Measurements from ENCODE around the gene VCL.

DNA sequence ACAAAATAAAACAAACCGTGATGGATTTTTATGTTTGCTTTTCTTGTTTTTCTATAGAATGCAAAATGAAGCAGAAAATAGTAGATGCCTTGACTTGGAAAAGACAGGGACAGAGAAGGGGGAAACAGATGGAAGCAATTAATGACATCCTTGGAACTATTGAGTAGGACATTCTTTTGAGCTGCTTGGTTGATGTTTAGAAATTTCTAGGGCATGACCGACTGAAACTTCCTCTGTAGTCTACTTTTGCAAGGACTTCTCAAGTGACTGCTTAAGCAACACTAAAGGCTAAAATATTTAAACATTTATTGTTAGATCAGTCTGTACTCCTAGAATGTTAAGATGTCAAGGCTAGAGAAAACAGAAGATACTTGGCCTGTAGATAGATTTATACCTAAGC lies 49.4 kb downstream of the VCL start:
- TF ChIP-seq, protein P1, sequence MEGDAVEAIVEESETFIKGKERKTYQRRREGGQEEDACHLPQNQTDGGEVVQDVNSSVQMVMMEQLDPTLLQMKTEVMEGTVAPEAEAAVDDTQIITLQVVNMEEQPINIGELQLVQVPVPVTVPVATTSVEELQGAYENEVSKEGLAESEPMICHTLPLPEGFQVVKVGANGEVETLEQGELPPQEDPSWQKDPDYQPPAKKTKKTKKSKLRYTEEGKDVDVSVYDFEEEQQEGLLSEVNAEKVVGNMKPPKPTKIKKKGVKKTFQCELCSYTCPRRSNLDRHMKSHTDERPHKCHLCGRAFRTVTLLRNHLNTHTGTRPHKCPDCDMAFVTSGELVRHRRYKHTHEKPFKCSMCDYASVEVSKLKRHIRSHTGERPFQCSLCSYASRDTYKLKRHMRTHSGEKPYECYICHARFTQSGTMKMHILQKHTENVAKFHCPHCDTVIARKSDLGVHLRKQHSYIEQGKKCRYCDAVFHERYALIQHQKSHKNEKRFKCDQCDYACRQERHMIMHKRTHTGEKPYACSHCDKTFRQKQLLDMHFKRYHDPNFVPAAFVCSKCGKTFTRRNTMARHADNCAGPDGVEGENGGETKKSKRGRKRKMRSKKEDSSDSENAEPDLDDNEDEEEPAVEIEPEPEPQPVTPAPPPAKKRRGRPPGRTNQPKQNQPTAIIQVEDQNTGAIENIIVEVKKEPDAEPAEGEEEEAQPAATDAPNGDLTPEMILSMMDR (IDR thresholded peaks at IDR 0.05) = no peak
- TF ChIP-seq POLR2A (IDR thresholded peaks at IDR 0.05) = no peak

Data from vagina (tissue), 2 donors.